ENCODE results near the gene C6orf132.

C6orf132 gene

DNA sequence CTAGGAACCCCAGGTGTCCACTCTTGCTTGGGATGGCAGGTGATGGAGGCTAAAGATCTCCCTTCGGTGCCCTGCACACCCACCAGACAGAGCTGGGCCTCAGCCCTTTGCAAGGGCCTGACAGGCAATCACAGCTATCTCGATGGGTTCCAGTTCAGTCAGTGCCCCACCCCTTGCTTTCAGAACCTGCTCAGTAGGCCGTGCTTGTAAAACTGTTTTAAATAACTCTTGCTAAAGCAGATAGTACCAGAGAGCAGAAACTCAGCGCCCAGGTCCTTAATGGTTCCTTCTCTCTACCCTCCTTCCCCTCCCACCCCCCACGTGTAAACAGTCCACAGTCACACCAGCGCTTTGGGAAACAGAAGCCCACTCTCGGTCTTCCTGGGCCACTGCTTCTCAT, 39.2 kb downstream of the C6orf132 start:
- no peaks in the 10 kb centered on the region for H4K20me1 ChIP-seq (ENCODE audit: control insufficient read depth, insufficient read depth, low read depth, low read length)
- no peaks in the 10 kb centered on the region for H3K9me2 ChIP-seq (replicated peaks; ENCODE audit: control insufficient read depth, low read length)
- peak overlapping the region; percentile 95; the same call in 1 of the 2 replicates for H3K4me2 ChIP-seq (ENCODE audit: low read length)

DNA sequence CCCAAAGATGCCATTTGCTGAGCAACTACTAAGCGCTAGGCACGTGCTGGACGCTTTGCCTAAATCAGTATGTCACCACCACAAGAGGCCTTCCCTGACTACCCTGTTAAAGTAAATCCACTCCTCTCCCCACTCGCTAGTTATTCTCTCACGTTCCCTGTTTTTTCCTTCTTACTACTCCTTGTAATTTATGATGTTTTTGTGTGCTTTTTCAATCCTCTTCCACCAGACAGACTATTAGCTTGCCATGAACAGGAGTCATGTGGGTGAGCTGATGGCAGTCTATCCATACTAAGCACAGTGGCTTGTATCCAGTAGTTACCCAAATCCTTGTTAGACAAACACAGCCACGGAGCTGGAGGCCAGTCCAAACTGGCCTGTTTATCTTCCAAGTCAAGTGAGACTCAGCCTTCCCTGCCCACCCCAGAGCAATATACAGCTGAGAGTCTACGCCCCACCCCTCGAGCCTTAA, 41.2 kb downstream of the C6orf132 start:
- Histone ChIP-seq H3K4me1 (ENCODE audit: control insufficient read depth, low read length) (peaks cover 12% of the 10 kb centered on the region), H3F3A (ENCODE audit: control insufficient read depth, insufficient read depth) (no peaks in the 10 kb centered on the region), H3K79me2 (ENCODE audit: control insufficient read depth, low read length) (no peaks in the 10 kb centered on the region), H3K4me2 (ENCODE audit: low read length) (no peak overlapping the region), H3K4me3 (ENCODE audit: low read length) (no peak overlapping the region), H3K9me3 (ENCODE audit: control insufficient read depth, insufficient read depth, low read length) (no peaks in the 10 kb centered on the region), H3K27ac (ENCODE audit: low read depth, low read length) (no peak overlapping the region), H3K9me2 (replicated peaks; ENCODE audit: control insufficient read depth, low read length) (no peaks in the 10 kb centered on the region), H3K36me3 (ENCODE audit: control insufficient read depth, low read length) (no peaks in the 10 kb centered on the region), H3K27me3 (ENCODE audit: control insufficient read depth, low read length) (no peaks in the 10 kb centered on the region), H4K20me1 (ENCODE audit: control insufficient read depth, insufficient read depth, low read depth, low read length) (no peaks in the 10 kb centered on the region)
- TF ChIP-seq, protein P1, sequence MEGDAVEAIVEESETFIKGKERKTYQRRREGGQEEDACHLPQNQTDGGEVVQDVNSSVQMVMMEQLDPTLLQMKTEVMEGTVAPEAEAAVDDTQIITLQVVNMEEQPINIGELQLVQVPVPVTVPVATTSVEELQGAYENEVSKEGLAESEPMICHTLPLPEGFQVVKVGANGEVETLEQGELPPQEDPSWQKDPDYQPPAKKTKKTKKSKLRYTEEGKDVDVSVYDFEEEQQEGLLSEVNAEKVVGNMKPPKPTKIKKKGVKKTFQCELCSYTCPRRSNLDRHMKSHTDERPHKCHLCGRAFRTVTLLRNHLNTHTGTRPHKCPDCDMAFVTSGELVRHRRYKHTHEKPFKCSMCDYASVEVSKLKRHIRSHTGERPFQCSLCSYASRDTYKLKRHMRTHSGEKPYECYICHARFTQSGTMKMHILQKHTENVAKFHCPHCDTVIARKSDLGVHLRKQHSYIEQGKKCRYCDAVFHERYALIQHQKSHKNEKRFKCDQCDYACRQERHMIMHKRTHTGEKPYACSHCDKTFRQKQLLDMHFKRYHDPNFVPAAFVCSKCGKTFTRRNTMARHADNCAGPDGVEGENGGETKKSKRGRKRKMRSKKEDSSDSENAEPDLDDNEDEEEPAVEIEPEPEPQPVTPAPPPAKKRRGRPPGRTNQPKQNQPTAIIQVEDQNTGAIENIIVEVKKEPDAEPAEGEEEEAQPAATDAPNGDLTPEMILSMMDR (IDR thresholded peaks at IDR 0.05; ENCODE audit: low read depth, low read length, poor library complexity, severe bottlenecking) = no peak
- no peak for TF ChIP-seq EZH2phosphoT487 (IDR thresholded peaks at IDR 0.05; ENCODE audit: borderline replicate concordance, low read length)

More for the DNA sequence above, 39.2 kb downstream of the C6orf132 start:
- Histone ChIP-seq H3K4me1 (ENCODE audit: control insufficient read depth, low read length) (peaks cover 12% of the 10 kb centered on the region), H3K36me3 (ENCODE audit: control insufficient read depth, low read length) (no peaks in the 10 kb centered on the region), H3K9me3 (ENCODE audit: control insufficient read depth, insufficient read depth, low read length) (no peaks in the 10 kb centered on the region), H3K27me3 (ENCODE audit: control insufficient read depth, low read length) (0 out of 2 replicates have a peak, but pooled peaks cover 3% of the 10 kb centered on the region), H3K27ac (ENCODE audit: low read depth, low read length) (no peak overlapping the region), H3K4me3 (ENCODE audit: low read length) (no peak overlapping the region), H3K79me2 (ENCODE audit: control insufficient read depth, low read length) (no peaks in the 10 kb centered on the region), H3F3A (ENCODE audit: control insufficient read depth, insufficient read depth) (no peaks in the 10 kb centered on the region)
- TF ChIP-seq EZH2phosphoT487 (IDR thresholded peaks at IDR 0.05; ENCODE audit: borderline replicate concordance, low read length) = no peak
- TF ChIP-seq, protein P1 (IDR thresholded peaks at IDR 0.05; ENCODE audit: low read depth, low read length, poor library complexity, severe bottlenecking) = no peak

DNA sequence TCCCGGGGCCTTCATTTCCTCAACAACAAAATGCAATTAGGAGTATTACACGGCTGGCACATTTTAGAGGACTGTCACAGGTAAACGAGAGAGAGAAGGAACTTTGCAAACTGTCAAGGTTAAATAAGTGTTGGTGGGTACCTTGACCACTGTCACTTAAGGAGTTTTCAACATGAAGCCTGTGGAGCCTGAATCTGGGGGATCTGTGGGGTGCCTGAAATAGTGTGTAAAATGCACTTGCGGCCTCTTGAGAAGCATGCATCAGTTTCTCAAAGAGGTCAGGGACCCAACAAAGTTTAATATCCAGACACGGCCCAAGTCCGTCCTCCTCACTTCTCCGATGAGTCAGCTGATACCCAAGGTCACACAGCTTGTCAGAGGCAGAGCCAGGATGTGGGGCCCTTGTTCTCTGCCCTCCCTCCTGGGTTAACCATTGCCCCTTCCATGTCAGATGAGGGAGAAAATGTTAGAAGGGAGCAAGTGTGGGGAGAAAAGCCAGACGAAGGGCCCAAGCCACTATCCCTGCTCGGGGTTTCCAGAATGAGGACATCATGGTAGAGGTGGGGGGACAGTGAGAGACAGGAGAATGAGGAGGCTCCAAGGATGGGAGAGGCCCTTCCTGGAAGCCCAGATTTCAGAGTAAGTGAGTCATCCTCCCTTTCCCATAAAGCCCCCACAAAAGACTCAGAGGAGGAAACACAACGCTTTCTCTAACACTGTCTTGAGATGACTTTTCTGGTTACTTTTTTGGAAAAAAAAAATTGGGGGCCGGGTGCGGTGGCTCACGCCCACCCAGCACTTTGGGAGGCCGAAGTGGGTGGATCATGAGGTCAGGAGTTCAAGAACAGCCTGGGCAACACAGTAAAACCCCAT, 42.2 kb downstream of the C6orf132 start:
- Histone ChIP-seq H3K36me3 (ENCODE audit: control insufficient read depth, low read length) (no peaks in the 10 kb centered on the region), H3K79me2 (ENCODE audit: control insufficient read depth, low read length) (no peaks in the 10 kb centered on the region), H4K20me1 (ENCODE audit: control insufficient read depth, insufficient read depth, low read depth, low read length) (no peaks in the 10 kb centered on the region), H3K9me3 (ENCODE audit: control insufficient read depth, insufficient read depth, low read length) (no peaks in the 10 kb centered on the region), H3K4me1 (ENCODE audit: control insufficient read depth, low read length) (peaks cover 12% of the 10 kb centered on the region), H3K27ac (ENCODE audit: low read depth, low read length) (no peak overlapping the region), H3K27me3 (ENCODE audit: control insufficient read depth, low read length) (no peaks in the 10 kb centered on the region), H3K4me3 (ENCODE audit: low read length) (no peak overlapping the region), H3K4me2 (ENCODE audit: low read length) (no peak overlapping the region), H3K9me2 (replicated peaks; ENCODE audit: control insufficient read depth, low read length) (no peaks in the 10 kb centered on the region), H3F3A (ENCODE audit: control insufficient read depth, insufficient read depth) (no peaks in the 10 kb centered on the region)
- TF ChIP-seq, protein P1 (IDR thresholded peaks at IDR 0.05; ENCODE audit: low read depth, low read length, poor library complexity, severe bottlenecking) = no peak
- no peak for TF ChIP-seq EZH2phosphoT487 (IDR thresholded peaks at IDR 0.05; ENCODE audit: borderline replicate concordance, low read length)

Measured in DOHH2 (cell line).